H1 (cell line): ENCODE data around the gene CYB561A3. TPM values are rescaled to one million over a fixed set of nuclear protein-coding genes. Genes with fewer than 3 reads are reported as not detected.

Source experiments
- CHD2 ChIP-seq: IDR thresholded peaks from 2 replicates; pipeline ENCODE4 v1.6.1; 2012; ENCODE audit warnings: low read length, improper control_type of control experiment
- FOSL1 ChIP-seq: IDR thresholded peaks from 2 replicates; pipeline ENCODE4 v1.6.1; 2011; ENCODE audit warnings: mild to moderate bottlenecking, low read depth, low read length, moderate library complexity; ENCODE audit not compliant: insufficient read depth
- MAX ChIP-seq: IDR thresholded peaks from 2 replicates; pipeline ENCODE4 v1.6.1; 2012; ENCODE audit warnings: inconsistent platforms
- polyA plus RNA-seq, 7 experiments: library from polyadenylated mRNA; depleted of rRNA in 3 of 7; stranded (reverse) in 5 of 7; unstranded in 2 of 7; fragments of >200 nt in 5 of 7; fragments of 200-250 nt in 2 of 7; gene quantifications; 1 replicate in 5 of 7; 2 replicates in 1 of 7; 4 replicates in 1 of 7; pipeline versions ENCODE4 v1.2.1 to v1.2.3, GENCODE V29; 2011 to 2013; ENCODE audit warnings: missing spikeins in 2 of 7, mixed read lengths in 2 of 7
- total RNA-seq: library from RNA; stranded (reverse); fragmentation: NEBNext Ultra II Directional; extraction: Animal tissue kit (Norgen Biotek cat#: 25700); gene quantifications from 2 replicates; pipeline ENCODE4 v1.2.1, GENCODE V29; 2021

CYB561A3 gene
- total and polyA plus RNA-seq, 2 of the 8 experiments (the other 6 are each of a cell fraction or from before 2014, with no cell fraction given), result 29.6 to 41.2 TPM

GRCh38 chr11:61343792-61344745 is 17.6 kb downstream of the CYB561A3 start (continued):
- no peak for TF ChIP-seq CHD2
- no peak for TF ChIP-seq FOSL1
- no peak for TF ChIP-seq MAX
